Astrocyte (in vitro differentiated cells and primary cell): ENCODE results near the gene IGSF21. TPM values are rescaled to one million over a fixed set of nuclear protein-coding genes. Genes with fewer than 3 reads are reported as not detected.
"Not testable (repeated sequence)": the region's sequence is repeated elsewhere in the genome, so short reads cannot be mapped to it uniquely, and the experiment has no call there.

Source experiments
- DNase-seq: peaks from one replicate; pipeline ENCODE4 v3.0.0-alpha.2; 2010; ENCODE audit warnings: low read depth
- FAIRE-seq: peaks from 2 replicates; lab custom pipeline; 2011; peaks lifted over from hg19 to GRCh38; lab: Jason Lieb, UNC
- H2AFZ ChIP-seq: 2 replicates; pipeline ENCODE4 v1.6.0; 2012; ENCODE audit warnings: low read depth, low read length, inconsistent platforms
- H3K27ac ChIP-seq: 2 replicates; pipeline ENCODE4 v1.5.1; 2011; ENCODE audit warnings: low read depth, low read length, inconsistent platforms
- H3K27me3 ChIP-seq: 2 replicates; pipeline ENCODE4 v1.6.0; 2011; ENCODE audit warnings: low read length, inconsistent platforms; ENCODE audit not compliant: insufficient read depth
- H3K36me3 ChIP-seq: 2 replicates; pipeline ENCODE4 v1.5.1; 2011; ENCODE audit warnings: low read length, inconsistent platforms; ENCODE audit not compliant: insufficient read depth
- H3K4me1 ChIP-seq: 2 replicates; pipeline ENCODE4 v1.5.1; 2011; ENCODE audit warnings: low read length, inconsistent platforms; ENCODE audit not compliant: insufficient read depth
- H3K4me2 ChIP-seq: 2 replicates; pipeline ENCODE4 v1.6.0; 2012; ENCODE audit warnings: low read length, inconsistent platforms
- H3K4me3 ChIP-seq: 2 replicates; pipeline ENCODE4 v1.5.1; 2011; ENCODE audit warnings: low read depth, mild to moderate bottlenecking, low read length, inconsistent platforms; ENCODE audit not compliant: insufficient read depth
- H3K79me2 ChIP-seq: 2 replicates; pipeline ENCODE4 v1.6.0; 2012; ENCODE audit warnings: mild to moderate bottlenecking, low read length, inconsistent platforms; ENCODE audit not compliant: insufficient read depth
- H3K9ac ChIP-seq: 2 replicates; pipeline ENCODE4 v1.6.0; 2012; ENCODE audit warnings: mild to moderate bottlenecking, low read length, inconsistent platforms
- H3K9me3 ChIP-seq: 2 replicates; pipeline ENCODE4 v1.5.1; 2012; ENCODE audit warnings: low read depth, mild to moderate bottlenecking, low read length, inconsistent platforms; ENCODE audit not compliant: insufficient read depth
- H4K20me1 ChIP-seq: 2 replicates; pipeline ENCODE4 v1.6.0; 2012; ENCODE audit warnings: low read length, inconsistent platforms; ENCODE audit not compliant: insufficient read depth
- H3K27ac Mint-ChIP-seq: one replicate; pipeline ENCODE4 v1.8.0; 2021; ENCODE audit warnings: mild to moderate bottlenecking, mixed read lengths; ENCODE audit not compliant: unreplicated experiment
- H3K27me3 Mint-ChIP-seq: one replicate; pipeline ENCODE4 v1.8.0; 2021; ENCODE audit warnings: low read depth, mixed read lengths; ENCODE audit not compliant: unreplicated experiment
- H3K36me3 Mint-ChIP-seq: one replicate; pipeline ENCODE4 v1.8.0; 2021; ENCODE audit warnings: low read depth, mixed read lengths; ENCODE audit not compliant: unreplicated experiment
- H3K4me1 Mint-ChIP-seq: one replicate; pipeline ENCODE4 v1.8.0; 2021; ENCODE audit warnings: low read depth, mixed read lengths; ENCODE audit not compliant: unreplicated experiment
- H3K4me3 Mint-ChIP-seq: one replicate; pipeline ENCODE4 v1.8.0; 2021; ENCODE audit warnings: mild to moderate bottlenecking, moderate library complexity, mixed read lengths; ENCODE audit not compliant: unreplicated experiment
- H3K9me3 Mint-ChIP-seq: one replicate; pipeline ENCODE4 v1.8.0; 2021; ENCODE audit warnings: mild to moderate bottlenecking, mixed read lengths; ENCODE audit not compliant: unreplicated experiment
- EZH2 ChIP-seq: IDR thresholded peaks from 2 replicates; pipeline ENCODE4 v1.6.1; 2012; ENCODE audit warnings: mild to moderate bottlenecking, low read length, inconsistent platforms; ENCODE audit not compliant: insufficient read depth
- total RNA-seq: library from RNA; stranded (reverse); gene quantifications from 2 replicates; pipeline ENCODE4 v1.2.1, GENCODE V29; 2021
- TF ChIP-seq, protein P1 (sequence below): IDR thresholded peaks from 2 replicates; pipeline ENCODE4 v1.5.1; 2011; ENCODE audit warnings: low read depth, mild to moderate bottlenecking, inconsistent platforms, low read length, moderate library complexity; ENCODE audit not compliant: insufficient read depth

Gene IGSF21
- total RNA-seq, 1 donor from 2014 or later = not detected

DNA sequence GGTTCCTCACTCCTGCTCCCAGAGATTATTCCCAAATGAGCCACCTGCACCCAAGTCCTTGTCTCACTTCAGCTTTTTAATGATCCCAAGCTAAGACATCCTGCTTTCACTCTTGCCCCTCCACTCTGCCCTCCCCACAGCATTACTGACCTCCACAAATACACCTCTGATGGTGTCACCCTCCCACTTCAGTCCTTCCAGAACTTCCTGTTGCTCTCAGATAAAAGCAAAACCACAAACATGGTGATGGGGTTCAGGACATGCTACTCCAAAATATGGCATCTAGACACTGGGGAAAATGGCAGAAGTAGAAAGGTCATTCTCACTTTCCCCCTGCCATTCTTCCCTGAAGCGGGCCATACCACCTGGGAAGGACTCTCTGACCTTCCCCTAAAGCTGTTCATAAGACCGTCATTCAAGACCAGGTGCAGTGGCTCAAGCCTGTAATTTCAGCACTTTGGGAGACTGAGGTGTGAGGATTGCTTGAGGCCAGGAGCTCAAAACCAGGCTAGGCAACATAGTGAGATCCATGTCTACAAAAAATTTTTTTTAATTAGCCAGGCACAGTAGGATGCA, 307.4 kb downstream of the IGSF21 start:
- Histone ChIP-seq H3K27me3 (no peaks in the 10 kb centered on the region), H3K4me3 (no peak overlapping the region), H3K4me1 (no peaks in the 10 kb centered on the region), H4K20me1 (no peaks in the 10 kb centered on the region), H3K9me3 (peaks cover 9% of the 10 kb centered on the region), H3K9ac (no peak overlapping the region), H3K79me2 (no peaks in the 10 kb centered on the region), H3K27ac (no peak overlapping the region), H3K36me3 (no peaks in the 10 kb centered on the region), H3K4me2 (no peak overlapping the region), H2AFZ (no peak overlapping the region)
- peaks cover 23% of the 10 kb centered on the region for H3K9me3 Mint-ChIP-seq
- DNase-seq (no peak), FAIRE-seq (no peak)
- peaks cover 4% of the 10 kb centered on the region for H3K36me3 Mint-ChIP-seq
- H3K4me1 Mint-ChIP-seq = peaks cover 8% of the 10 kb centered on the region
- TF ChIP-seq, protein P1, sequence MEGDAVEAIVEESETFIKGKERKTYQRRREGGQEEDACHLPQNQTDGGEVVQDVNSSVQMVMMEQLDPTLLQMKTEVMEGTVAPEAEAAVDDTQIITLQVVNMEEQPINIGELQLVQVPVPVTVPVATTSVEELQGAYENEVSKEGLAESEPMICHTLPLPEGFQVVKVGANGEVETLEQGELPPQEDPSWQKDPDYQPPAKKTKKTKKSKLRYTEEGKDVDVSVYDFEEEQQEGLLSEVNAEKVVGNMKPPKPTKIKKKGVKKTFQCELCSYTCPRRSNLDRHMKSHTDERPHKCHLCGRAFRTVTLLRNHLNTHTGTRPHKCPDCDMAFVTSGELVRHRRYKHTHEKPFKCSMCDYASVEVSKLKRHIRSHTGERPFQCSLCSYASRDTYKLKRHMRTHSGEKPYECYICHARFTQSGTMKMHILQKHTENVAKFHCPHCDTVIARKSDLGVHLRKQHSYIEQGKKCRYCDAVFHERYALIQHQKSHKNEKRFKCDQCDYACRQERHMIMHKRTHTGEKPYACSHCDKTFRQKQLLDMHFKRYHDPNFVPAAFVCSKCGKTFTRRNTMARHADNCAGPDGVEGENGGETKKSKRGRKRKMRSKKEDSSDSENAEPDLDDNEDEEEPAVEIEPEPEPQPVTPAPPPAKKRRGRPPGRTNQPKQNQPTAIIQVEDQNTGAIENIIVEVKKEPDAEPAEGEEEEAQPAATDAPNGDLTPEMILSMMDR = no peak
- no peak for TF ChIP-seq EZH2
- no peak overlapping the region for H3K4me3 Mint-ChIP-seq
- no peak overlapping the region for H3K27ac Mint-ChIP-seq
- H3K27me3 Mint-ChIP-seq = peaks cover 18% of the 10 kb centered on the region

- no peak for FAIRE-seq
Observed at GRCh38 chr1:18415448-18416027, 307.9 kb downstream of the IGSF21 start.

GRCh38 chr1:18416126-18416525, 308.5 kb downstream of the IGSF21 start:
- not testable (repeated sequence) for H3K79me2 ChIP-seq, H3K27me3 ChIP-seq, H3K4me3 Mint-ChIP-seq, H3K4me1 ChIP-seq, H3K27ac ChIP-seq, H3K9ac ChIP-seq, H3K27ac Mint-ChIP-seq, FAIRE-seq, H3K36me3 ChIP-seq, H3K4me1 Mint-ChIP-seq, H2AFZ ChIP-seq, H3K4me2 ChIP-seq, H3K9me3 ChIP-seq, H4K20me1 ChIP-seq, H3K4me3 ChIP-seq, H3K36me3 Mint-ChIP-seq, DNase-seq
- Mint-ChIP-seq H3K27me3 (peaks cover 18% of the 10 kb centered on the region), H3K9me3 (peaks cover 22% of the 10 kb centered on the region)

More at GRCh38 chr1:18415448-18416027, 307.9 kb downstream of the IGSF21 start:
- Mint-ChIP-seq H3K27me3 (peaks cover 18% of the 10 kb centered on the region), H3K27ac (no peak overlapping the region), H3K4me1 (peaks cover 8% of the 10 kb centered on the region), H3K4me3 (no peak overlapping the region), H3K36me3 (peaks cover 4% of the 10 kb centered on the region), H3K9me3 (peaks cover 23% of the 10 kb centered on the region)
- DNase-seq = no peak
- no peaks in the 10 kb centered on the region for H3K4me1 ChIP-seq
- H3K36me3 ChIP-seq = no peaks in the 10 kb centered on the region
- no peak overlapping the region for H3K4me3 ChIP-seq
- H3K4me2 ChIP-seq = no peak overlapping the region
- H3K9ac ChIP-seq = no peak overlapping the region
- no peaks in the 10 kb centered on the region for H3K79me2 ChIP-seq
- H2AFZ ChIP-seq = no peak overlapping the region
- H4K20me1 ChIP-seq = no peaks in the 10 kb centered on the region
- no peak overlapping the region for H3K27ac ChIP-seq
- TF ChIP-seq, protein P1 = no peak
- TF ChIP-seq EZH2 = no peak
- H3K27me3 ChIP-seq = no peaks in the 10 kb centered on the region
- H3K9me3 ChIP-seq = peaks cover 8% of the 10 kb centered on the region
